Prostate gland (tissue), 2 donors: Measurements from ENCODE around the gene GAREM1. TPM values are rescaled to one million over a fixed set of nuclear protein-coding genes. Genes with fewer than 3 reads are reported as not detected.

ENCODE experiments used
- DNase-seq: peaks from one replicate; pipeline ENCODE4 v3.0.0-alpha.2; 2019; ENCODE audit warnings: low spot score
- H3K27ac ChIP-seq, 2 donors: fragments of 200-600 bp; sonication (generic); 2 replicates each; pipeline ENCODE4 v1.5.1; 2017 to 2019
- H3K27me3 ChIP-seq: fragments of 200-600 bp; sonication (generic); replicated peaks from 2 replicates; pipeline ENCODE4 v1.5.1; 2019; ENCODE audit not compliant: insufficient read depth
- H3K36me3 ChIP-seq, 2 donors: fragments of 200-600 bp; sonication (generic); 1 replicate in 1 of 2; 2 replicates in 1 of 2; pipeline versions ENCODE4 v1.5.1 to v1.8.1; 2017 to 2019
- H3K4me1 ChIP-seq: fragments of 200-600 bp; sonication (generic); replicated peaks from 2 replicates; pipeline ENCODE4 v1.5.1; 2019
- H3K4me3 ChIP-seq, 2 donors: fragments of 200-600 bp; sonication (generic); 2 replicates each; pipeline ENCODE4 v1.5.1; 2017 to 2019
- H3K9me3 ChIP-seq: fragments of 200-600 bp; sonication (generic); 2 replicates; pipeline ENCODE4 v1.5.1; 2017
- CTCF ChIP-seq, 4 experiments: fragments of 200-600 bp in 2 of 4; fragments of 450-650 bp in 2 of 4; sonication (generic) in 2 of 4; IDR thresholded peaks; 1 replicate in 3 of 4; 2 replicates in 1 of 4; pipeline ENCODE4 v1.5.1; 2016 to 2019; ENCODE audit warnings: antibody characterized with exemption in 4 of 4, mild to moderate bottlenecking in 2 of 4, moderate library complexity in 2 of 4
- POLR2A ChIP-seq: fragments of 450-650 bp; IDR thresholded peaks from one replicate; pipeline ENCODE4 v1.6.1; 2016; ENCODE audit warnings: antibody characterized with exemption, mild to moderate bottlenecking
- POLR2AphosphoS5 ChIP-seq: sonication (generic); formaldehyde crosslinking; IDR thresholded peaks from one replicate; pipeline ENCODE4 v1.6.1; 2017; ENCODE audit warnings: antibody characterized with exemption
- WGBS: methylation state at CpG from one replicate; pipeline ENCODE4 v1.1.5; 2018; 5-methylcytosine and 5-hydroxymethylcytosine counted together
- intact Hi-C: fragments of 100-400 bp; cut with DNase I; formaldehyde crosslinking; loops from one replicate; pipeline ENCODE4 v1.14.2; 2022
- total RNA-seq, 2 donors: library from RNA; depleted of rRNA; stranded (reverse); fragments of >200 nt; gene quantifications; one replicate each; pipeline ENCODE4 v1.1.0, GENCODE V29; 2016

GAREM1 gene
- total RNA-seq, 2 donors from 2014 or later: 9.5 to 14.9 TPM

- Histone ChIP-seq H3K27me3 (no peaks in the 10 kb centered on the region), H3K4me1 (no peaks in the 10 kb centered on the region), H3K36me3 (no peaks in the 10 kb centered on the region), H3K4me3 (no peak overlapping the region), H3K9me3 (no peaks in the 10 kb centered on the region), H3K27ac (no peak overlapping the region)
- 85% methylated on average over 8 of the region's 8 CpGs for WGBS
- no peak for TF ChIP-seq CTCF (IDR thresholded peaks at IDR 0.05)
- no peak for TF ChIP-seq POLR2AphosphoS5
- TF ChIP-seq POLR2A: no peak
- DNase-seq: no peak
- intact Hi-C loops: no loop called here
Measured at GRCh38 chr18:32252141-32252860, 218.4 kb downstream of the GAREM1 start.

GRCh38 chr18:32251466-32251865, 219.2 kb downstream of the GAREM1 start:
- Histone ChIP-seq H3K36me3 (no peaks in the 10 kb centered on the region), H3K4me1 (no peaks in the 10 kb centered on the region), H3K27ac (no peak overlapping the region), H3K4me3 (no peak overlapping the region), H3K9me3 (no peaks in the 10 kb centered on the region), H3K27me3 (no peaks in the 10 kb centered on the region)
- 77% methylated on average over 3 of the region's 3 CpGs for WGBS
- intact Hi-C loops: no loop called here
- TF ChIP-seq POLR2A (no peak), POLR2AphosphoS5 (no peak), CTCF (IDR thresholded peaks at IDR 0.05) (no peak)
- no peak for DNase-seq

- H3K4me1 ChIP-seq: no peaks in the 10 kb centered on the region
- no peak for DNase-seq
- no peaks in the 10 kb centered on the region for H3K9me3 ChIP-seq
- no peaks in the 10 kb centered on the region for H3K27me3 ChIP-seq
- intact Hi-C loops: no loop called here
- H3K36me3 ChIP-seq: no peaks in the 10 kb centered on the region
- TF ChIP-seq CTCF (IDR thresholded peaks at IDR 0.05): no peak
- TF ChIP-seq POLR2A: no peak
- no peak for TF ChIP-seq POLR2AphosphoS5
- H3K4me3 ChIP-seq: no peak overlapping the region
- H3K27ac ChIP-seq: no peak overlapping the region
- WGBS: 78% methylated on average over 8 of the region's 8 CpGs
Measured at GRCh38 chr18:32249147-32249929, 221.3 kb downstream of the GAREM1 start.

- no peaks in the 10 kb centered on the region for H3K4me1 ChIP-seq
- no peak for DNase-seq
- H3K36me3 ChIP-seq: no peaks in the 10 kb centered on the region
- no peak overlapping the region for H3K27ac ChIP-seq
- 57% methylated on average over 5 of the region's 5 CpGs for WGBS
- no peaks in the 10 kb centered on the region for H3K9me3 ChIP-seq
- intact Hi-C loops: no loop called here
- H3K4me3 ChIP-seq: no peak overlapping the region
- H3K27me3 ChIP-seq: no peaks in the 10 kb centered on the region
- TF ChIP-seq POLR2A (no peak), CTCF (IDR thresholded peaks at IDR 0.05) (no peak), POLR2AphosphoS5 (no peak)
Measured at GRCh38 chr18:32244881-32245280, 225.8 kb downstream of the GAREM1 start.
